CD4-positive, alpha-beta T cell treated with Interleukin-17A for 4 hours (primary cell): ENCODE measurements around the gene MTG2.

Experiments
- DNase-seq: peaks from one replicate; pipeline ENCODE4 v3.0.0-alpha.2; 2020; ENCODE audit warnings: mixed read lengths

Gene MTG2

DNA sequence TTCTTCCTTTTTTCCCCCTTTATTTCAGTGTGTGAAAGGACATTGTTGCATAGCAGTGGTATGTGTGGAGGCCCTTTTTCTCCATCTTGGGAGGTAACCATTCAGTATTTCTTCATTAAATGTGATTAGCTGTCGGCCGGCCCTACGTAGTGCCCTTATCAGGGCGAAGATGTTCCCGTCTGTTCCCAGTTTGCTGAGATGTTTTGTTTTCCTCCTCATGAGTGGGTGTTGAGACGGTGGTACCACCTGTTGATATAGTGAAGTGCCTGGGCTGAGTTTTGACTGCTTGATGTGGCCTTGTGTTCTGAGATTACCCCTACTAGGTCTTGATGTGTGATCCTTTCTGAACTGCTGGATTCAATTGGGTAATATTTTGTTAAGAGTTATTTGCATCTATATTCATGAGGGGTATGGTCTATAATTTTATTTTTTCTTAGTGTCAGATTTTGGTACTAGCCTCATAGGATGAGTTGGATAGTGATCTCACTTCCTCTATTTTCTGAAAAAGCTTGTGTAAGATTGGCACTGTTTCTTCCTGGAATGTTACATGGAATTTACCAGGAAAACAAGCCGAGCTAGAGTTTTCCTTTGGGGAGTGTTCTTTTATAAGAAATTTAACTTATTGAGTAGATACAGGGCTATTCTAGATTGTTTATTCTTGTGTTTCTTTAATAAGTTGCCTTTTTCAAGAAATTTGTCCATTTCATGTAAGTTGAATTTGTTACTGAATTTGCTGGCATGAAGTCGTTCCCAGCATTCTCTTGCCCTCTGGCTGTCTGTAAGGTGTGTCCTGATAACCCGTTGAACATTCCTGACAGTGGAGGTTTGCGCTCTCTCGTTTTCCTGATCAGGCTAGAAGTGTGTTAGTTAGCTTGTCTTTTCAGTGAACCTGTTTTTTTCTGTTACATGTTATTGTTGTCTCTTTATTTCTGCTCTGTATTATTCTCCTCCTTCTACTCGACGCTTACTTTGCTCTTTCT, 4.3 kb downstream of the MTG2 start:
- DNase-seq: no peak

DNA sequence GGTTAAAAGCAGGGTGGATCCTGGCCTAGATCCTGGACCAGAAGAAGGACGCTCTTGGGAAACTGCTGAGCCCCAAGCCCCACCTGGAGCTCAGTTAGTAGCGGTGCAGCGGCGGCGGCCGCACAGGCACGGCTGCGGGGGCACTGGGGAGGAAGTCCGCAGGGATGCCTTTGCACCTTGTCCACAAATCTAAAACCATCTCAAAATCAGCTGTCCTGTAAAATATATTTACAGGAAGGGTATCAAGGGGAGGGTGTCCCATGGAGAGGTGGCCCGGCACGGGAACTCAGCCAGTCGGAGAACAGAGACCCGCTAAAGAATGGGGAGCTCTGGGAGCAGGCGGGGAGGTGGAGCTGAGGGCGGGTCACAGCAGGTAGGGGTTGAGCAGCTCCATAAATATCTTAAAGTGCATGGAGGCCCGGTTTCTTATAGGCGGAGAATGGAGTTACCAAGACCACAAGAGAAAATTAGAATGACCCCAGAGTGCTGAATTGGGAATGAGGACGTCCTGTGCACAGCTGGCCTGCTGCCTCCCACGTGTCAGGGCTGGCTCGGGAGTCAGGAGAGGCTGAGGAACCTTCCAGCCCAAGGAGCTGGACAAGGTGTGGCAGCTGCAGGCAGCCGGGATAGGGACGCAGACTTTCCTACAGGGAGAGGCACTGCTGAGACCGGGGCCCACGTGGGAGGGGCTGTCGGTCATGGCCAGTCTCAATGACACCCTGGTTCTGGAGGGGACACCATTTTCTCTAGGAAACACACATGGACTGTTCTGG, 8.0 kb downstream of the MTG2 start:
- DNase-seq: no peak

DNA sequence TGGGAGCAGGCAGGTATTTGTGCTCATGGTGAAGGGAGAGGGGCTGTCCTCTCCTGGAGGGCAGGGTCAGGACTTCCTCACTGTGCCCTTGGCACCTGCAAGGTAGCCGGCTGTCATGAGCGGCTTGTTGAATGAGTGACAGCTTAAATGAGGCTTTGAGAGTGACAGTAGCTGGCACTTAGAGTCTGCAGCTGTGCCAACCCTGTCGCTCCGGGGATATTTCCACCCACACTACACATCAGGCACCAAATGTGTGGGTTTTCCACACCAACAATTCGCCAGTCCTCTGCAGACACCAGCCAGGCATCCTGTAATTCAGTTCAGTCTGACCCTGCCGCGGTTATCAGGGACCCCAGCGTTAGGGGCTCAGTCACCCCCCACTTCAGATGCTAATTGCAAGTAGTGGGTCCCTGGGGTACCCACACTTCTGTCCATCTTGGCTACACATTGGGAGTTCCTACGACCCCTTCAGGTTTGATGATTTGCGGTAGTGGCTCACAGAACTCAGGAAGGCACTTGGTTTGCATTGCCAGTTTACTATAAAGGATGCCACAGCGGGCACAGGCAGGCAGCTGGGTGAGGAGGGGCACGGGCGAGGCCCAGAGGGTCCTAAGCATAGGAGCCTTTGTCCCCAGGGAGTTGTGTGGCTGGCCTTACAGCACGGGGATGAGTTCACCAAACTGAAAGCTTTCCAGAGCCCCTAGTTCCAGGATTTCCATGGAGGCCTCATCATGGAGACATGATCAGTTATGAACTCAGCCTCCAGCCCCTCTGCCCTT, 9.1 kb downstream of the MTG2 start:
- no peak for DNase-seq

DNA sequence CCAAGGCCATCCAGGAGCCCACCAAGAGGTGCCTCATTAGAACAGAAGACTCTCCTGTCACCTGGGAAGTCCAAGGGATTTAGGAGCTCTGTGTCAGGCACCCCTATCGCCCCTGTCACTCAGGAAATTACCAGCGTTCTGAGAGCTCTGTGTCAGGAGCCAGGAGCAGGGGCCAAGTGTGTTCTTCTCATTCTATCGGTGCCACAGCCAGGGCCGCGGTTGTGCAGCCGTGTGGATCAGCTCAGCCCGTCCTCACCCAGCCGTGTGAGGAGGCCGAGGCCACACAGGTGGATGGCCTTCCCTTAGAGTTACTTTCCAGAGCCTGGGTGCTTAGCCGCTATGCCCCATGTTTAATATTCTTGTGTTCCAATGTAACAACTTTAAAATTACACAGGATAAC, 9.8 kb downstream of the MTG2 start:
- no peak for DNase-seq

DNA sequence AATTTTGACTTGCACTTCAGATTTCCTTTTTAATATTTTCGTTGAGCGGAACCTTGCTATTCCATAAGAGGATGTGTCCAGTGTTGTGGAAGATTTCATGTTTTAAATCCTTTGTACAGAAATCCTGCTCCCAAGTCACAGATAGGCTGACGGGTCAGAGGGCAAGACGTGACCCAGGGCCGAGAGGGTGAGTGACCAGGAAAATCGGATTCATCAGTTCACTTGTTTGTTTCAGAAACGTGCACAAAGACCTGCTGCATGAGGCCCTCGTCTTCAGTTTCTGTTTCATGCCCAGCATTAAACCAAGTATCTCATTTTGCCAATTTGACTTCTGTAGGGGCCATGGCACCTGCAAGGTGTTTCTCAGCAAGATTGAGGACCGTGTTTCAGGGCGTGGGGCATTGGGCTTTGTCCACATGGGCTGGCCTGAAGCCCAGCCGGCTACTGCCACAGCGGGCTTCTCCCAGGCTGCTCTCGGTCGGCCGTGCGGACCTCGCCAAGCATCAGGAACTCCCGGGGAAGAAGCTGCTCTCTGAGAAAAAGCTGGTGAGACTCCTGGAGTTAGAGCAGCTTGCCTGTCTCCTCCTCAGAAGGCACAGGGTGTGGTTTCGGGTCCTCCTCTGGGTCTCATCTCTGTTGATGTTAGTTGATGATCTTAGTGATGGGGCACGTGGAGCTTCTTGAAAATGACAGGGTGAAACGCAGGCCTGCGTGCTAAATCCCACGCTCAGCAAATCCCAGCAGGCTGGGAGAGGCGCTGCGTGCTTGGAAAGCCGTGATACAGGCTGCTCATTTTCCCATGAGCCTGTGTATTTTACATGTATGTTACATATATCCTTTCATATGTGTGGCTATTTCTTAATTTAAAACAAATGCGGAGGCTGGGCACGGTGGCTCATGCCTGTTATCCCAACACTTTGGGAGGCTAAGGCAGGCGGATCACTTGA, 10.5 kb downstream of the MTG2 start:
- no peak for DNase-seq

DNA sequence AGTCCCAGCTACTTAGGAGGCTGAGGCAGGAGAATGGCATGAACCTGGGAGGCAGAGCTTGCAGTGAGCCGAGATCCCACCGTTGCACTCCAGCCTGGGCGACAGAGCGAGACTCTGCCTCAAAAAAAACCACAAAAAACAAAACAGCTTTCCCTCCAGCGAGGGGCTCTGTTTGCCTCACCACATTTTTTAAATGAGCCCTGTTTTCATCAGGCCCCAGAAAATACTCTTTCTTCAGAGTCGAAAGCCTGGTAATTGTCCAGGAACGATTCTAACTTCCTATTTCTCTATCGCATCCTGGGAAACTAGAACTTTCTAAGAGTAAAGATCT, 12.2 kb downstream of the MTG2 start:
- DNase-seq: no peak

DNA sequence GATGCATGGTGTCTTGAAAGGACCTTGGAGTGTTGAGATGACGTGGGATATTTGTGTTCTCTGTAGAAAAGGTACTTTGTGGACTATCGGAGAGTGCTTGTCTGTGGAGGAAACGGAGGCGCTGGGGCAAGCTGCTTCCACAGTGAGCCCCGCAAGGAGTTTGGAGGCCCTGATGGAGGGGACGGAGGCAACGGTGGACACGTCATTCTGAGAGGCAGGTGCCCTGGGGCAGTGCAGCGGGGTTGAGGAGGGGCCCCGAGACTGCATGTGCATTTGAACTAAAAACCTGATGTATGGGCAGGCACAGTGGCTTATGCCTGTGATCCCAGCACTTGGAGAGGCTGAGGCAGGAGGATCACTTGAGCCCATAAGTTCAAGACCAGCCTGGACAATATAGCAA, 12.9 kb downstream of the MTG2 start:
- DNase-seq: no peak

DNA sequence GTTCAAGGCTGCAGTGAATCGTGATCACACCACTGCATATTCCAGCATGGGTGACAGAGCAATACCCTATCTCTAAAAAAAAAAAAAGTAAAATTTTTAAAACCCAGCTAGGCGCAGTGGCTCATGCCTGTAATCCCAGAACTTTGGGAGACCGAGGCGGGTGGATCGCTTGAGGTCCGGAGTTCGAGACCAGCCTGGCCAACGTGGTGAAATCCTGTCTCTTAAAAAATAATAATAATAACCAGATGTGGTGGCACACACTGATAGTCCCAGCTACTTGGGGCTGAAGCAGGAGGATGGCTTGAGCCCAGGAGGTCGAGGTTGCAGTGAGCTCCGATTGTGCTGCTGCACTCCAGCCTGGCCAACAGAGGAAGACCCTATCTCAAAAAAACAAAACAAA, 13.5 kb downstream of the MTG2 start:
- no peak for DNase-seq

DNA sequence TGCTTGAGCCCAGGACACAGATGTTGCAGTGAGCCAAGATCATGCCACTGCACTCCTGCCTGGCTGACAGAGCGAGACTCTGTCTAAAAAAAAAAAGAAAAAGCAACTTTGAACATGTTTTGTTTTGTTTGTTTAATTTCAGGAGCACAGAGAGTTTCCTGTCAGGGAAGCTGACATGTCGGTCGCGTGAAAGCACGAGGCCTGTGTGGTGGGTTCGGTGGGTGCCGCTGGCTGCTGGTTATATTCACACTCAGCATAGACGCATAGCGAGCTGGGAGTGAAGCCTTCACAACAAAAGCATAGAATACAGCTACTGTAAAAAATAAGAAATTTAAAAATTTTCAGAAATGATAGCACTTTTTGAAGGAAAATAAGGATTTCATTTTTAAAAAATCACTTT, 14.5 kb downstream of the MTG2 start:
- no peak for DNase-seq

DNA sequence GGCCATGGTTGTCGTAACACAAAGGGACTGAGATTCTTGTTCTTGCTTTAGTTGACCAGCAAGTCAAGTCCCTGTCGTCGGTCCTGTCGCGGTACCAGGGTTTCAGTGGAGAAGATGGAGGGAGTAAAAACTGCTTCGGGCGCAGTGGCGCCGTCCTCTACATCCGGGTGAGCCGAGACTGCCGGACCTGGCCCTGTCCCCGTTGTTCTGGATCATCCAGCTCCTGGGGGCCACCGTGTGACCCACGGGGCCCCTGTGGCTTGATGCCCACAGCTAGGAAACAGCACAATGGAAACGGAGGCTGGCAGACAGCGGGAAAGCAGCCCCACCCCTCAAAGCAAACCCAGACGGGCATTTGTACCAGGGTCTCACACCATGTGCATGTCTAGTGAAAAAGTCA, 15.0 kb downstream of the MTG2 start:
- DNase-seq: no peak

DNA sequence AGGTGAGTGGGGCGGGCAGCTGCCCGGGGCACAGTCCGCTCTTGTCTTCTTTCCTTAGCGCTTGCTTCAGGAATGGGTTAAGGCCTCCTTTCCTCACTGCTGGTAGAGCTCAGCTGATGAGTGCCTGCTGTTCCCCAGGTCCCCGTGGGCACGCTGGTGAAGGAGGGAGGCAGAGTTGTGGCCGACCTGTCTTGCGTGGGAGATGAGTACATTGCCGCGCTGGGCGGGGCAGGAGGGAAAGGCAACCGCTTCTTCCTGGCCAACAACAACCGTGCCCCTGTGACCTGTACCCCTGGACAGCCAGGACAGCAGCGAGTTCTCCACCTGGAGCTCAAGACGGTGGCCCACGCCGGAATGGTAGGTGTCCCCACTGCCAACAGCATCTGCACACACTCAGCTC, 15.7 kb downstream of the MTG2 start:
- DNase-seq: no peak

DNA sequence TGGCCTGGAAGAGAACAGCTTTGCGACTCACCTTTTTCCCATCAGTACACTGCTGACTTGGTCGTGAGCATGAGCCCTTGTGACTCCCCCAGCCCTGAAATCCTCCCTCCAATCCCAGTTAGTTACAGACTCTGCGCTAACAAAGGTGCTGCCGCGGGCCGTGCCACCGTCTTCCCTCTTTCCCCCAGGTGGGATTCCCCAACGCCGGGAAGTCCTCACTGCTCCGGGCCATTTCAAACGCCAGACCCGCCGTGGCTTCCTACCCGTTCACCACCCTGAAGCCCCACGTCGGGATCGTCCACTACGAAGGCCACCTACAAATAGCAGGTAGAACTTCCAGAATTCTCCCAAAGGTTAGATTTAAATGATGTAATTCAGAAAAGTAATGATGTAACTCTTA, 16.1 kb downstream of the MTG2 start:
- no peak for DNase-seq

DNA sequence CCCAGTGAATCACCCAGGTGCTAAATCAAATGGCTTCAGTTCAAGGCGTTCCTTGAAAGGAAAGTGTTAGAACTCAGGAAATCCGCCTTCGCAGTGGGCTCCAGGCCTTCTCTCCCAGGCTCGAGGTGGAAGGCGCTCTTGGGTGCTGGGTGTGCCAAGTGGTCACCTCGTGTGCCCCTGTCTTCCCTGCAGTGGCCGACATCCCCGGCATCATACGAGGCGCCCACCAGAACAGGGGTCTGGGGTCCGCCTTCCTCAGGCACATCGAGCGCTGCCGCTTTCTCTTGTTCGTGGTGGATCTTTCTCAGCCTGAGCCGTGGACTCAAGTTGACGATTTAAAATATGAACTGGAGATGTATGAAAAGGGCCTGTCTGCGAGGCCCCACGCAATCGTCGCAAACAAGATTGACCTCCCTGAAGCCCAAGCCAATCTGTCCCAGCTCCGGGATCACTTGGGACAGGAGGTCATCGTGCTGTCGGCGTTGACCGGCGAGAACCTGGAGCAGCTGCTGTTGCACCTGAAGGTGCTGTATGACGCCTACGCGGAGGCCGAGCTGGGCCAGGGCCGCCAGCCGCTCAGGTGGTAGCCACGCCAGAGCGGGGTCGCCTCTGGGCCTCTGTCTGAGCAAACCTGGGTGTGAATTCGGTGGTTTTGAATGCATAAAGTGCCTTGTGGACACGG, 17.8 kb downstream of the MTG2 start:
- no peak for DNase-seq

DNA sequence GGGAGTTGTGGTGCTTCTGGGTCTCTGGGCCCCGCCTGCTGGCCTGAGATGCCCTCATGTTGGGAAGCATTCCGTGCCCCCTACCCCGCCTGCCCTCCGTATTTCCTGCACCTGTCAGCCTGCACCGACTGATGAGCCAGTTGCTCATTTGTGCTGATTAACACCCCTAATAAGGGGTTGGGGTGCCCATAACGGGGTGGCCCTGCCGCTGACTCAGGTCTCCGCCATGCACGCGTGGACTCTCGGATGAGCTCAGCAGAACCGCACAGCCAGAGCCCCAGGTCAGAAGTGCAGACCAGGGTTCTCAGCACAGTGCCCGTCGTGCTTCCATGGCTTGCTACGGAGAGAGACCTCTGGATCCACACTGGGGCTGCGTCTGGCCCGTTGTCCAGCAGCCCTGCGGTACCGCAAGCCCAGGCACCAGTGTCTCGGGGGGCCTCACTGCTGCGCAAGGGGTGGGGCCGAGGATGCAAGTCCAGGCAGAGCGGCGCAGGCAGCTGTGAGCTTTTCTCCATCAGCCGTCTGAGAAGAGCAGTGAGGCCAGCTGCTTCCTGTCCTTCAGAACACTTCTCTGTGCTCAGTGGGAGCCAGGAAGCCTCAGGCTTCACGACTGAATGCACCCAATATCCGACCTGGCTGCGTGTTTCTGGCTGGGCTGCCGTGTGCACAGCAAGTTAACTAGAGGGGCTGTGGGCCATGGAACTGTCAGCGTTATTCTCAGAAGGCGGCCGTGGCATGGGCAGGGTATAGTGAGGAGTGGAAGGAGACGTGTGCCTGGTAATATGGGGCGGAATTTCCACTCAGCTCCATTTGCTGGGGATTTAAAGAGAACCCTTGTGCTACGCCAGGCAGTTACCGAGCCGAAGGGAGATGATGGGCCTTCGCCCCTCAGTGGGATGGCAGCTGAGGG, 18.6 kb downstream of the MTG2 start:
- no peak for DNase-seq

DNA sequence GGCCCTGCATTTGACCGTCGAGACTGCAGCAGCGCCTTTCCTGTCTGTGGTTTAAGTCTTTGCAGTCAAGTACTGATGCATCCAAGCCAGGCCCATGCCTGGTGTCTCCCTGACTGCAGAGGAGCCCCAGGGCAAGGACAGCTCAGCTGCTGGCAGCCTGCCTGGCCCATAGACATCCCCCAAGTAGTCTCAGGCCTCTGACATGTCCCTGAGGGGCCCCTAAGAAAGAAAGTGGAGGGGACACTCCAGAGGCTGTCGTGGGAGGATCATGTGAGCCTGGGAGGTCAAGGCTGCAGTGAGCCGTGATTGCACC, 19.2 kb downstream of the MTG2 start:
- DNase-seq: no peak

DNA sequence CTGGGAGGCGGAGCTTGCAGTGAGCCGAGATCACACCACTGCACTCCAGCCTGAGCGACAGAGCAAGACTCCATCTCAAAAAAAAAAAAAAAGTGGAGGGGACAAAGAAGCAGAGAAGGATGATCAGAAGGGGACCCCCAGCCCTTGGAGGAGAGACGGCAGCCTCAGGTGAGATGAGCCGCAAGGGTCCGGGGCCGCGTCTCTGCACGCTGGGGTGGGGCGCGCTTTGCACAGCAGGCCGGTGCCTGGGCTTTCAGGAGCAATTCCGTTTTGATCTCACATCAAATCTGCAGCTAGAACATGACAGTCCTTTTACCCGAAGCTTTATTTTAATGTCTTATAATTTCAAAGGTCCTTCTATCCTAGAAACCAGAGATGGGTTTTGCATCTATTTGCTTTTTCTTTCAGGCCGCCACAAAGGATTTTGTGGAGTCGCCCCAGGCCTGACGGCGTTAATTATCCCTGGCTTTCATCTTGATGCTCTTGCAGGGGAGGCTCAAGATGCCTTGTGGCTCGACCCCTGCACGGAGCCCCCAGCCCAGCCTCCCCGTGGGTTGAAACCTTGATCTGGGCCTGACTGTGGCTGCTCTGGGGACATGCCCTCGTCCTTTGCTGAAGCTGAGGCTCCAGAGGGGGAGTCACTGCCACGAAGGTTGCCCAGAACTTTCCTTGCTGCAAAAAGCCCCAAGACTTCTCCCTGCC, 20.0 kb downstream of the MTG2 start:
- DNase-seq: no peak

DNA sequence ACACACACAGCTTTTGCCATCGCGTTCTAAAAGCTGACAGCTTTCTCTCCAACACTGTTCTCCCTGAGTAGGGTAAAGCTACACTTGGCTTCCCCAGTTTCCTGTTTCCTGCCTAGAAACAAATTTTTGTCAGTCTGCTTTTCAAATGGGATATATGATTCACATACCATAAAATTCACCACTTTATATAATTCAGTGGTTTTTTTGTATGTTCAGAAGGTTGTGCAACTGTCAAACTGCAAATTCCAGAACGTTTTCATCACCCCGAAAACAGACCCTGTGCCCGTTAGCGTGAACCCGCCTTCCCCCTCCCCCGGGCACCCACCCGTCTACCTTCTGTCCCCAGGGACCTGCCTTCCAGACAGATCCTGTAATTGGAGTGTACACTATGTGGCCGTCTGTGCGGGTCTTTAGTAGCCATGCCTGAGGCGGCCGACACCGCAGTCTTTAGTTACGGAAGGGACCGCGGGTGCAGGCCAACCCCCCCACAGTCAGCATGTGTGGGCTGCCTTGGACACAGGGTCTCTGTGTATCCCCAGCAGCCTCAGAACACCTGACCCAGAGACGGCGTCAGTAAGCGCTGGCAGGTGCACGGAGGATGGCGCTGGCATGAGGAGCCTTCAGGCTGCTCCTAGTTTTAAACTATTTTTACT, 20.7 kb downstream of the MTG2 start:
- DNase-seq: no peak

DNA sequence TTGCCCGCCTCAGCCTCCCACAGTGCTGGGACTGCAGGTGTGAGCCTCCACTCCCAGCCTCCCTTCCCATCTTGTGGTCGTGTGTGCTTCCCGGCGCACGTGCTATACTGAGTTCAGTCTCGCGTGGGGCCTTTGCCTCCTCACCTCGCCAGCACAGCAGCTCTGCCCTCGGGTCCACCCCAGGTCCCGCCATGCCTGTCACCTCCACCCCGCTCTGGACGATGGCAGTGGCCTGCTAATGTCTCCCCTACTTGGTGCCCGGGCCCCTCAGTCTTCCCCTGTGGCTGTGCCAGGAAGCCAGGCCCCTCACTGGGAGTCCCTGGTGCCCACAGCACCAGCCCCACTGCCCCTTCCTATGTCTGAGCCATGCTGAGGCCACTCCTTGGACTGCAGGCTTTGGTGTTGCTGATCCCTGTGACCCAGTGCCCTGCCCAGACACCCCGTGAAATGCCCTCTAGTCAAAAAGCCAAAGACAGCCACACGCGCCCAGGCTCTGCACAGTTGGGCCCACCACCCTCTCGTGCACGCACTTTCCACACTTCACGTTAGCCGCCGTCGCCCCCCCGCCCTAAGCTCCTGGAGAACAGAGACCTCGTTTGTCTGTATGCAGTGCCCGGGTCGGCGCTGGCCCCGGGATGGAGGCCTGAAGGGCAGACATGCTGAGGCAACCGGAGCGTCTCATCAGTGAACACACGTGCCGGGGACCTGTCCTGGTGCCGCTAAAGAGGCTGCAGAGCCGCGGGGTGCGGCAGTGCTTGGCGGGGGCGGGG, 23.0 kb downstream of the MTG2 start:
- DNase-seq: no peak

DNA sequence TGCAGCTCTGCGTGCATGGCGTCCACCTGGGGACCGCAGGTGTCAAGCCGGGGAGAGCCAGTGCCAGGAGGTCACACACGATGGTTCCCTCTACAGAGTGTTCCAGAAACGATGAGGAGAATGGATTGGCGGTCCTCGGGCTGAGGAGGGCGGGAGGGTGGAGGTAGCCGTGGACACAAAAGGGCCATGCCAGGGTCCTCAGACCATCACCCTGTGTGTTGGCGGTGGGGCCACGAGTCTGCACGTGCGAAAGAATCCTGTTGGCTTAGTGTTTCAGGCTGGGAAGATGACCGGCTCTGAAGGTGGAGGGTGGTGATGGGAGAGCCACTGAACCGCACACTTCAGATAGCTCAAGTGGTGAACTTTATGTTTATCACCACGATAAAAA, 23.6 kb downstream of the MTG2 start:
- DNase-seq: no peak
